Mesothelial cell of epicardium (in vitro differentiated cells): ENCODE measurements around the gene BMERB1. TPM values are rescaled to one million over a fixed set of nuclear protein-coding genes. Genes with fewer than 3 reads are reported as not detected.
"Not testable (repeated sequence)": the region's sequence is repeated elsewhere in the genome, so short reads cannot be mapped to it uniquely, and the experiment has no call there.

Source experiments
- DNase-seq, 2 experiments: peaks; one replicate each; pipeline ENCODE4 v3.0.0; 2021; ENCODE audit warnings: low spot score in 2 of 2; ENCODE audit not compliant: unreplicated experiment in 2 of 2
- H3K27ac Mint-ChIP-seq: 2 replicates; pipeline ENCODE4 v1.8.0; 2021; ENCODE audit warnings: mixed read lengths
- H3K27me3 Mint-ChIP-seq: 2 replicates; pipeline ENCODE4 v1.8.0; 2021; ENCODE audit warnings: low read depth, mixed read lengths
- H3K36me3 Mint-ChIP-seq: 2 replicates; pipeline ENCODE4 v1.8.0; 2021; ENCODE audit warnings: mixed read lengths
- H3K4me1 Mint-ChIP-seq: 2 replicates; pipeline ENCODE4 v1.8.0; 2021; ENCODE audit warnings: mixed read lengths
- H3K4me3 Mint-ChIP-seq: 2 replicates; pipeline ENCODE4 v1.8.0; 2021; ENCODE audit warnings: mild to moderate bottlenecking, moderate library complexity, mixed read lengths
- H3K9me3 Mint-ChIP-seq: 2 replicates; pipeline ENCODE4 v1.8.0; 2021; ENCODE audit warnings: mixed read lengths
- CTCF ChIP-seq: fragments of 200-600 bp; sonication (generic); IDR thresholded peaks from one replicate; pipeline ENCODE4 v1.5.0; 2021; ENCODE audit warnings: antibody characterized with exemption; ENCODE audit not compliant: unreplicated experiment
- total RNA-seq: library from RNA; stranded (reverse); gene quantifications from 3 replicates; pipeline ENCODE4 v1.2.1, GENCODE V29; 2021

The BMERB1 gene
- total RNA-seq, 1 donor from 2014 or later: 3.9 TPM

GRCh38 chr16:15544405-15544804 is 110.0 kb downstream of the BMERB1 start:
- Mint-ChIP-seq H3K27ac (no peak overlapping the region), H3K9me3 (peaks cover 4% of the 10 kb centered on the region), H3K36me3 (no peaks in the 10 kb centered on the region), H3K4me1 (no peaks in the 10 kb centered on the region), H3K27me3 (no peaks in the 10 kb centered on the region), H3K4me3 (no peak overlapping the region)
- no peak for TF ChIP-seq CTCF
- DNase-seq: no peak

- TF ChIP-seq CTCF: no peak
- H3K4me3 Mint-ChIP-seq: no peak overlapping the region
- no peak for DNase-seq
- H3K27me3 Mint-ChIP-seq: no peaks in the 10 kb centered on the region
- no peak overlapping the region for H3K27ac Mint-ChIP-seq
- no peaks in the 10 kb centered on the region for H3K36me3 Mint-ChIP-seq
- no peaks in the 10 kb centered on the region for H3K4me1 Mint-ChIP-seq
- H3K9me3 Mint-ChIP-seq: peaks cover 4% of the 10 kb centered on the region
These were observed 111.2 kb downstream of the BMERB1 start for GRCh38 chr16:15545544-15545943.

- H3K4me1 Mint-ChIP-seq, H3K36me3 Mint-ChIP-seq, H3K27ac Mint-ChIP-seq, H3K4me3 Mint-ChIP-seq, H3K9me3 Mint-ChIP-seq, H3K27me3 Mint-ChIP-seq, DNase-seq: not testable (repeated sequence)
These were observed 112.8 kb downstream of the BMERB1 start for GRCh38 chr16:15547072-15547767.

GRCh38 chr16:15547768-15548096 is 113.3 kb downstream of the BMERB1 start:
- Mint-ChIP-seq H3K36me3 (no peaks in the 10 kb centered on the region), H3K27me3 (no peaks in the 10 kb centered on the region), H3K4me3 (no peak overlapping the region), H3K9me3 (peaks cover 4% of the 10 kb centered on the region), H3K27ac (no peak overlapping the region), H3K4me1 (no peaks in the 10 kb centered on the region)
- no peak for DNase-seq
- TF ChIP-seq CTCF: no peak

- no peak for DNase-seq
- H3K36me3 Mint-ChIP-seq: no peaks in the 10 kb centered on the region
- H3K27ac Mint-ChIP-seq: no peak overlapping the region
- no peak for TF ChIP-seq CTCF
- H3K27me3 Mint-ChIP-seq: no peaks in the 10 kb centered on the region
- peaks cover 4% of the 10 kb centered on the region for H3K9me3 Mint-ChIP-seq
- no peak overlapping the region for H3K4me3 Mint-ChIP-seq
- H3K4me1 Mint-ChIP-seq: no peaks in the 10 kb centered on the region
These were observed 114.1 kb downstream of the BMERB1 start for GRCh38 chr16:15548482-15548891.

- Mint-ChIP-seq H3K27ac (no peak overlapping the region), H3K4me3 (no peak overlapping the region), H3K9me3 (no peaks in the 10 kb centered on the region), H3K4me1 (no peaks in the 10 kb centered on the region), H3K36me3 (no peaks in the 10 kb centered on the region), H3K27me3 (peaks cover 9% of the 10 kb centered on the region)
- DNase-seq: no peak
- no peak for TF ChIP-seq CTCF
These were observed 118.1 kb downstream of the BMERB1 start for GRCh38 chr16:15552507-15552906.
